Glutamatergic neuron (in vitro differentiated cells): Measurements from ENCODE around the gene SLC35A3. TPM values are rescaled to one million over a fixed set of nuclear protein-coding genes. Genes with fewer than 3 reads are reported as not detected.
"Not testable (repeated sequence)": the region's sequence is repeated elsewhere in the genome, so short reads cannot be mapped to it uniquely, and the experiment has no call there.

Source experiments
- DNase-seq: peaks from one replicate; pipeline ENCODE4 v3.0.0; 2022
- H3K27ac Mint-ChIP-seq: one replicate; pipeline ENCODE4 v1.8.0; 2020; ENCODE audit warnings: mild to moderate bottlenecking, mixed read lengths, inconsistent platforms; ENCODE audit not compliant: unreplicated experiment
- H3K27me3 Mint-ChIP-seq: one replicate; pipeline ENCODE4 v1.8.0; 2020; ENCODE audit warnings: mild to moderate bottlenecking, moderate library complexity, mixed read lengths, inconsistent platforms; ENCODE audit not compliant: unreplicated experiment
- H3K36me3 Mint-ChIP-seq: one replicate; pipeline ENCODE4 v1.8.0; 2020; ENCODE audit warnings: mild to moderate bottlenecking, mixed read lengths, inconsistent platforms; ENCODE audit not compliant: unreplicated experiment
- H3K4me1 Mint-ChIP-seq: one replicate; pipeline ENCODE4 v1.8.0; 2020; ENCODE audit warnings: mild to moderate bottlenecking, low read depth, mixed read lengths, inconsistent platforms; ENCODE audit not compliant: unreplicated experiment
- H3K4me3 Mint-ChIP-seq: one replicate; pipeline ENCODE4 v1.8.0; 2020; ENCODE audit warnings: mild to moderate bottlenecking, mixed read lengths, inconsistent platforms; ENCODE audit not compliant: unreplicated experiment
- H3K9me3 Mint-ChIP-seq: one replicate; pipeline ENCODE4 v1.8.0; 2020; ENCODE audit warnings: mild to moderate bottlenecking, moderate library complexity, mixed read lengths, inconsistent platforms; ENCODE audit not compliant: unreplicated experiment
- total RNA-seq: library from RNA; stranded (reverse); fragmentation: NEBNext Ultra II Directional; extraction: Animal tissue kit (Norgen Biotek cat#: 25700); gene quantifications from one replicate; pipeline ENCODE4 v1.2.1, GENCODE V29; 2021; ENCODE audit not compliant: unreplicated experiment
- TF ChIP-seq, protein P1 (sequence below): fragments of 200-600 bp; sonication (generic); IDR thresholded peaks from one replicate; pipeline ENCODE4 v1.5.0; 2021; ENCODE audit not compliant: partially characterized antibody, unreplicated experiment

Gene SLC35A3
- total RNA-seq, 1 donor from 2014 or later, result 7.7 TPM

- Mint-ChIP-seq H3K36me3 (no peaks in the 10 kb centered on the region), H3K27ac (peak overlapping the region; percentile 97), H3K4me1 (peaks cover 7% of the 10 kb centered on the region), H3K9me3 (peaks cover 6% of the 10 kb centered on the region), H3K27me3 (peaks cover 9% of the 10 kb centered on the region), H3K4me3 (peak overlapping the region; percentile 98)
- peak; percentile 74 for DNase-seq
- TF ChIP-seq, protein P1, sequence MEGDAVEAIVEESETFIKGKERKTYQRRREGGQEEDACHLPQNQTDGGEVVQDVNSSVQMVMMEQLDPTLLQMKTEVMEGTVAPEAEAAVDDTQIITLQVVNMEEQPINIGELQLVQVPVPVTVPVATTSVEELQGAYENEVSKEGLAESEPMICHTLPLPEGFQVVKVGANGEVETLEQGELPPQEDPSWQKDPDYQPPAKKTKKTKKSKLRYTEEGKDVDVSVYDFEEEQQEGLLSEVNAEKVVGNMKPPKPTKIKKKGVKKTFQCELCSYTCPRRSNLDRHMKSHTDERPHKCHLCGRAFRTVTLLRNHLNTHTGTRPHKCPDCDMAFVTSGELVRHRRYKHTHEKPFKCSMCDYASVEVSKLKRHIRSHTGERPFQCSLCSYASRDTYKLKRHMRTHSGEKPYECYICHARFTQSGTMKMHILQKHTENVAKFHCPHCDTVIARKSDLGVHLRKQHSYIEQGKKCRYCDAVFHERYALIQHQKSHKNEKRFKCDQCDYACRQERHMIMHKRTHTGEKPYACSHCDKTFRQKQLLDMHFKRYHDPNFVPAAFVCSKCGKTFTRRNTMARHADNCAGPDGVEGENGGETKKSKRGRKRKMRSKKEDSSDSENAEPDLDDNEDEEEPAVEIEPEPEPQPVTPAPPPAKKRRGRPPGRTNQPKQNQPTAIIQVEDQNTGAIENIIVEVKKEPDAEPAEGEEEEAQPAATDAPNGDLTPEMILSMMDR, result no peak
These were observed 69.0 kb downstream of the SLC35A3 start for GRCh38 chr1:100038660-100039287.

- Mint-ChIP-seq H3K27me3 (peaks cover 9% of the 10 kb centered on the region), H3K36me3 (no peaks in the 10 kb centered on the region), H3K9me3 (peaks cover 6% of the 10 kb centered on the region), H3K27ac (peak overlapping the region; percentile 97), H3K4me3 (peak overlapping the region; percentile 98), H3K4me1 (peaks cover 7% of the 10 kb centered on the region)
- no peak for DNase-seq
- TF ChIP-seq, protein P1, result no peak
These were observed 69.8 kb downstream of the SLC35A3 start for GRCh38 chr1:100039591-100039990.

- no peak for DNase-seq
- H3K27ac Mint-ChIP-seq, result no peak overlapping the region
- H3K4me3 Mint-ChIP-seq, result no peak overlapping the region
- TF ChIP-seq, protein P1, result no peak
- peaks cover 7% of the 10 kb centered on the region for H3K36me3 Mint-ChIP-seq
- H3K4me1 Mint-ChIP-seq, result peaks cover 9% of the 10 kb centered on the region
- H3K9me3 Mint-ChIP-seq, result peaks cover 1% of the 10 kb centered on the region
- no peaks in the 10 kb centered on the region for H3K27me3 Mint-ChIP-seq
These were observed 75.4 kb downstream of the SLC35A3 start for GRCh38 chr1:100045206-100045605.

GRCh38 chr1:100047235-100047708 lies 77.5 kb downstream of the SLC35A3 start:
- H3K4me1 Mint-ChIP-seq, H3K4me3 Mint-ChIP-seq, H3K9me3 Mint-ChIP-seq, DNase-seq, H3K27ac Mint-ChIP-seq, H3K36me3 Mint-ChIP-seq, H3K27me3 Mint-ChIP-seq: not testable (repeated sequence)

GRCh38 chr1:100050139-100050538 lies 80.3 kb downstream of the SLC35A3 start:
- Mint-ChIP-seq H3K36me3 (peaks cover 2% of the 10 kb centered on the region), H3K4me1 (peaks cover 9% of the 10 kb centered on the region), H3K27ac (no peak overlapping the region), H3K27me3 (no peaks in the 10 kb centered on the region), H3K9me3 (peaks cover 1% of the 10 kb centered on the region), H3K4me3 (no peak overlapping the region)
- DNase-seq, result no peak
- TF ChIP-seq, protein P1, result no peak
